Activated CD4-positive, alpha-beta T cell treated with anti-CD3 and anti-CD28 coated beads for 36 hours (primary cell): ENCODE measurements around the gene TTL. TPM values are rescaled to one million over a fixed set of nuclear protein-coding genes. Genes with fewer than 3 reads are reported as not detected.
A peak's percentile ranks its signal among the peaks of the same experiment; 100 is the strongest.
"Not testable (repeated sequence)": the region's sequence is repeated elsewhere in the genome, so short reads cannot be mapped to it uniquely, and the experiment has no call there.

Source experiments
- ATAC-seq: fragments of 200-7000 bp; cut with Tn5 transposase; one replicate; pipeline ENCODE4 v1.10.0; 2021; ENCODE audit warnings: mild to moderate bottlenecking, moderate library complexity
- CTCF ChIA-PET: fragments of 350-600 bp; sonication (Branson Sonifier 250); formaldehyde crosslinking; loops from one replicate; lab custom pipeline; 2021; ENCODE audit warnings: antibody characterized with exemption; lab: Charles Lee
- POLR2A ChIA-PET: fragments of 350-600 bp; sonication (Branson Sonifier 250); formaldehyde crosslinking; loops from one replicate; lab custom pipeline; 2021; ENCODE audit warnings: antibody characterized with exemption, inconsistent platforms; lab: Charles Lee
- DNase-seq: peaks from one replicate; pipeline ENCODE4 v3.0.0-alpha.2; 2020
- H3K27ac Mint-ChIP-seq: one replicate; pipeline ENCODE4 v1.8.0; 2021; ENCODE audit warnings: mixed read lengths
- H3K27me3 Mint-ChIP-seq: one replicate; pipeline ENCODE4 v1.8.0; 2021; ENCODE audit warnings: mixed read lengths
- H3K36me3 Mint-ChIP-seq: one replicate; pipeline ENCODE4 v1.8.0; 2021; ENCODE audit warnings: low read depth, mixed read lengths
- H3K4me1 Mint-ChIP-seq: one replicate; pipeline ENCODE4 v1.8.0; 2021; ENCODE audit warnings: mixed read lengths
- H3K4me3 Mint-ChIP-seq: one replicate; pipeline ENCODE4 v1.8.0; 2021; ENCODE audit warnings: mild to moderate bottlenecking, moderate library complexity, mixed read lengths
- H3K9me3 Mint-ChIP-seq: one replicate; pipeline ENCODE4 v1.8.0; 2021; ENCODE audit warnings: low read depth, mixed read lengths
- intact Hi-C, 2 experiments: fragments of 100-400 bp; cut with DNase I in 1 of 2; cut with micrococcal nuclease in 1 of 2; formaldehyde crosslinking; loops; one replicate each; pipeline versions ENCODE4 v1.14.2 to v1.15.1; 2022 to 2024; cut with DNase I, micrococcal nuclease
- total RNA-seq, 2 experiments: library from RNA; stranded (reverse); gene quantifications; one replicate each; pipeline ENCODE4 v1.2.3, GENCODE V29; 2021

Gene TTL
- total RNA-seq, 2 experiments from 2014 or later, result 28.7 to 30.2 TPM

DNA sequence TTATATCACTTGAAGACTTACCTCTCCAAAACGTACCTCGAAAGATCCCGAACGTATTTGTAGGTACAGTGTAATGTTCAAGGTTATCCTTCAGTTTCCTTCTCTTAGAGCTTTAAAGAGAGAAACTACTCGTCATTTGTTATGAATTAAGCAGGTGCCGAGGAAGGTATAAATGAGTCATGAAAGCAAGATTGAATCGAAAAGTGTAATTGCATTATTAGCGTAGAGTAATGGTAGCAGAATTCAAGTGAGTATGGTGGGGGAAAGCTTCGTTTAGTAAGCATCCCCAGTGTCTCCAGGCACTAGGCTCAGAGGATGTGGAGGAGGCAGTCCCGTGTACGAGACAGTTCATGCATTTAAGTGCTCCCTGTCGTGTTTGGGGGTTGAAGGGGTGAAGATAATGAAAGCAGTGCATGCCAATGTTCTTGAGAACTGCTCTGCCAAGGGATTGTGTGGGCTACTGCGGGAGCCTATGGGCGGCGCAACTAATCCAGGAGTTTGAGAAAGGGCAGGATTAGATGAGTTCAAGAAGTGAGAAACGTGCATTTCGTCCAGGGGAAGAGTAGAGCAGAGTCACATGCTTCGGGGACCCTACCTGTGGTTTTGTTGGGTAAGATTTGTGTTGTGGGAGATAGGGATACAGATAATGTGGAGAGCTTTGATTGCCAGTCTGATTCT, 61.2 kb downstream of the TTL start:
- ATAC-seq (peak; percentile 6), DNase-seq (peak; percentile 22)
- ChIA-PET POLR2A (interaction anchor here (0.6 to 1.2 kb wide), 2 partner anchors 103 to 487 kb away, joined by 3 read pairs; partner anchors contain the start of gene SLC20A1), CTCF (interaction anchor here (0.6 to 1.6 kb wide), 8 partner anchors 13 to 615 kb away, joined by 3 to 5 read pairs (median 4); partner anchors contain the start of gene TMEM87B)
- Mint-ChIP-seq H3K27ac (no peak overlapping the region), H3K27me3 (no peaks in the 10 kb centered on the region), H3K9me3 (no peaks in the 10 kb centered on the region), H3K4me3 (no peak overlapping the region), H3K4me1 (peaks cover 18% of the 10 kb centered on the region), H3K36me3 (peaks cover 17% of the 10 kb centered on the region)
- intact Hi-C loops, result loop anchor here (1.0 to 10.0 kb wide), 11 partner anchors 41 to 660 kb away; partner anchors contain the start of genes CHCHD5 (in 2 of the 2), SLC20A1 (in 2 of the 2), ZC3H6 (in 2 of the 2) and ZC3H8 (in 2 of the 2)

DNA sequence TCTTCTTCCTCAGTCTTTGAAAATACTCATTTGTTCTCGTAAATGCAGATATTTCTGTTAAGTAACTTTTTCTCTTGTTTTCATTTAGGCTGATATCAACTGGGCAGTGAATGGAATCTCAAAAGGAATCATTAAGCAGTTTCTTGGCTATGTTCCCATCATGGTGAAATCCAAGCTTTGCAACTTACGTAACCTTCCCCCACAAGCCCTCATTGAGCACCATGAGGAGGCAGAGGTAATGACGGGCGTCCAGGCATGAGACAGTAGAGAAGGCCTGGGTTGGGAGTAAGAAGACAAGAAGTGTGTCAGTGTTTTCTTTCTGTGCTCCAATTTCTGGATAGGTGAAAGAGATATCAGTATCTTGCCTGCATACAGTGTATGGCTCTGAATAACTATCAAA, 65.4 kb downstream of the TTL start:
- intact Hi-C loops, result loop anchor here in 1 of 2 experiments (10.0 kb wide), 1 partner anchor 627 kb away; the partner anchor contains the start of gene PSD4
- Mint-ChIP-seq H3K4me1 (peaks cover 13% of the 10 kb centered on the region), H3K27me3 (no peaks in the 10 kb centered on the region), H3K36me3 (peaks cover 47% of the 10 kb centered on the region), H3K27ac (no peak overlapping the region), H3K4me3 (no peak overlapping the region), H3K9me3 (no peaks in the 10 kb centered on the region)
- POLR2A ChIA-PET, result no interaction called here
- ATAC-seq (no peak), DNase-seq (no peak)
- CTCF ChIA-PET, result no interaction called here

DNA sequence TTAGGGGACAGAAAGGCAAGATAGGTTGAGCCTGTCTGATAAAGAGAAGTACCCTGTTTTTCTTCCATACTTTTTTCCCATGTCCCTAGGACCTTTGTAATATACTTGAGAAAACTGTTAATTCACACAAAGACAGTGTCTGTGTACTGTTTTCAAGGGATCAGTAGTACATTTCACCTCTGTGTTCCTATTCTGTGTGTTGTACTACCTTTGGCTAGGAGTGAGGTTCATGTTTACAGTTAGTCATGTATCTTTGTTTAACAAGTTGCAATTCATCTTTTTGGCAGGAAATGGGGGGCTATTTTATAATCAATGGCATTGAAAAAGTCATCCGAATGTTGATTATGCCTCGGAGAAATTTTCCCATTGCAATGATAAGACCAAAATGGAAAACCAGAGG, 67.0 kb downstream of the TTL start:
- ChIA-PET POLR2A (no interaction called here), CTCF (no interaction called here)
- intact Hi-C loops, result loop anchor here in 1 of 2 experiments (10.0 kb wide), 1 partner anchor 626 kb away; the partner anchor contains the start of gene PSD4
- H3K27ac Mint-ChIP-seq, result peak overlapping the region; percentile 2
- peaks cover 13% of the 10 kb centered on the region for H3K4me1 Mint-ChIP-seq
- H3K36me3 Mint-ChIP-seq, result peaks cover 61% of the 10 kb centered on the region
- no peaks in the 10 kb centered on the region for H3K27me3 Mint-ChIP-seq
- no peaks in the 10 kb centered on the region for H3K9me3 Mint-ChIP-seq
- no peak for DNase-seq
- no peak for ATAC-seq
- H3K4me3 Mint-ChIP-seq, result no peak overlapping the region

DNA sequence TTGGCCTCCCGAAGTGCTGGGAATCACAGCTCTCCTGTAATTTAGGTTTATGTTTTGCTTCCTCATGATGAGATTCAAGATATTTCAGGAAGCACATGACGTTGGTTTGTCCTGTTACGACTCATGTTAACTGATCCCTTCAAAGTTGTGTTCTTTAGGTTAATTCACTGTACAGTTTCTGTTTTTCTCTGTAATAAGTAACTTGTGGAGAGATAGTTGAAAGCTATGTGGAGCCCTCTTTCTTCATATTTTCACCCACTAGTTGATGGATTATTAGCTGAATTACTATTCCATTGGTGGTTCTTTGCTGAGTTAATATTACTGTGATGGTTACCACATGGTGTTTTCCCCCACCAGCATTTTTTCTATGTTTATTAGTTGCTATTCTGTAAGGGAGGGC, 84.1 kb downstream of the TTL start:
- Mint-ChIP-seq H3K4me3 (no peak overlapping the region), H3K36me3 (peaks cover 70% of the 10 kb centered on the region), H3K4me1 (peaks cover 6% of the 10 kb centered on the region), H3K27ac (no peak overlapping the region), H3K27me3 (no peaks in the 10 kb centered on the region), H3K9me3 (peaks cover 3% of the 10 kb centered on the region)
- ATAC-seq, result peak; percentile 44
- no peak for DNase-seq
- intact Hi-C loops, result no loop called here
- POLR2A ChIA-PET, result no interaction called here
- CTCF ChIA-PET, result interaction anchor here (0.8 to 0.9 kb wide), 2 partner anchors 20 to 114 kb away, joined by 3 to 4 read pairs; no protein-coding TSS in a partner anchor

DNA sequence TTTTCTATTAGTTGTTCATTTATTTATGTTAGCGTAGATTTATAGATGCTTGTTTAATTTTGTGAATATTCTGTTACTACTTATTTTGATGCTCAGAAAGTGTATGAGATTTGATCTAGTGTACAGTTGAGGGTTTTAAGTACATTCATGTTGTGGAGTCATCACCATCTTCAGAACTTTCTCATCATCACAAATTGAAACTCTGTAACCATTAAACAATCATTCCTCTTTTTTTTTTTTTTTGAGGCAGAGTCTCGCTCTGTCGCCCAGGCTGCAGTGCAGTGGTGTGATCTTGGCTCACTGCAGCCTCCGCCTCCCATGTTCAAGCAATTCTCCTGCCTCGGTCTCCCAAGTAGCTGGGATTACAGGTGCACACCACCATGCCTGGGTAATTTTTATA, 84.6 kb downstream of the TTL start:
- CTCF ChIA-PET, result interaction anchor here (0.8 kb wide), 1 partner anchor 115 kb away, joined by 3 read pairs; no protein-coding TSS in a partner anchor
- DNase-seq, POLR2A ChIA-PET, H3K9me3 Mint-ChIP-seq, H3K4me1 Mint-ChIP-seq, ATAC-seq, H3K4me3 Mint-ChIP-seq, intact Hi-C loops, H3K27ac Mint-ChIP-seq, H3K27me3 Mint-ChIP-seq: not testable (repeated sequence)
- H3K36me3 Mint-ChIP-seq, result peaks cover 72% of the 10 kb centered on the region

GRCh38 chr2:112572005-112572404, 90.0 kb downstream of the TTL start:
- DNase-seq (no peak), ATAC-seq (no peak)
- ChIA-PET POLR2A (no interaction called here), CTCF (interaction anchor here (0.9 kb wide), 1 partner anchor 11 kb away, joined by 3 read pairs; no protein-coding TSS in a partner anchor)
- intact Hi-C loops, result no loop called here
- H3K27ac Mint-ChIP-seq, result no peak overlapping the region
- H3K9me3 Mint-ChIP-seq, result peaks cover 3% of the 10 kb centered on the region
- no peak overlapping the region for H3K4me3 Mint-ChIP-seq
- no peaks in the 10 kb centered on the region for H3K27me3 Mint-ChIP-seq
- H3K36me3 Mint-ChIP-seq, result peaks cover 83% of the 10 kb centered on the region
- H3K4me1 Mint-ChIP-seq, result no peaks in the 10 kb centered on the region

- ATAC-seq (no peak), DNase-seq (no peak)
- ChIA-PET CTCF (interaction anchor here (0.6 kb wide), 1 partner anchor 302 kb away, joined by 3 read pairs; no protein-coding TSS in a partner anchor), POLR2A (interaction anchor here (0.7 kb wide), 1 partner anchor 67 kb away, joined by 3 read pairs; no protein-coding TSS in a partner anchor)
- Mint-ChIP-seq H3K9me3 (no peaks in the 10 kb centered on the region), H3K27ac (no peak overlapping the region), H3K4me3 (no peak overlapping the region), H3K36me3 (peaks cover 33% of the 10 kb centered on the region), H3K27me3 (no peaks in the 10 kb centered on the region), H3K4me1 (peaks cover 6% of the 10 kb centered on the region)
- intact Hi-C loops, result no loop called here
Measured at GRCh38 chr2:112577756-112578155, 95.8 kb downstream of the TTL start.

DNA sequence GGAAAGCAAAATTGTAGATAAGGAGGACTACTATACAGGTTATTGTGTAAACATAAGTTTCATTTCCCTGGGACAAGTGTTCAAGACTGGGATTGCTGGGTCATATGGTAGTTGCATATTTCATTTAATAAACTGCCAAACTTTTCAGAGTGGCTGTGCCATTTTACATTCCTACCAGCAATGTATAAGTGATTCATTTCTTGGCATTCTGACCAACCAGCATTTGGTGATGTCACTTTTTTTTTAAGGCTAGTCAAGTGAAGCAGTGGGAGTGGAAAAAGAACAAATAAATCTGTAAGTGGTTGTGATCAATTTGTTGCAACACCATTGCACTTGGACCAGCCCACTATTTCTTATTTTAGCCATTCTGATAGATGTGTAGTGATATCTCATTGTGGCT, 97.3 kb downstream of the TTL start:
- Mint-ChIP-seq H3K9me3 (no peaks in the 10 kb centered on the region), H3K4me1 (peaks cover 15% of the 10 kb centered on the region), H3K4me3 (no peak overlapping the region), H3K27ac (no peak overlapping the region), H3K36me3 (peaks cover 26% of the 10 kb centered on the region), H3K27me3 (no peaks in the 10 kb centered on the region)
- intact Hi-C loops, result no loop called here
- CTCF ChIA-PET, result no interaction called here
- DNase-seq (no peak), ATAC-seq (no peak)
- POLR2A ChIA-PET, result no interaction called here

- peaks cover 19% of the 10 kb centered on the region for H3K4me1 Mint-ChIP-seq
- H3K27ac Mint-ChIP-seq, result no peak overlapping the region
- intact Hi-C loops, result loop anchor here in 1 of 2 experiments (5.0 kb wide), 1 partner anchor 328 kb away; no protein-coding TSS in a partner anchor
- H3K36me3 Mint-ChIP-seq, result peaks cover 22% of the 10 kb centered on the region
- no peaks in the 10 kb centered on the region for H3K9me3 Mint-ChIP-seq
- no peak overlapping the region for H3K4me3 Mint-ChIP-seq
- no peak for DNase-seq
- no peaks in the 10 kb centered on the region for H3K27me3 Mint-ChIP-seq
- no peak for ATAC-seq
- POLR2A ChIA-PET, result no interaction called here
- CTCF ChIA-PET, result no interaction called here
Measured at GRCh38 chr2:112580084-112580483, 98.1 kb downstream of the TTL start.

DNA sequence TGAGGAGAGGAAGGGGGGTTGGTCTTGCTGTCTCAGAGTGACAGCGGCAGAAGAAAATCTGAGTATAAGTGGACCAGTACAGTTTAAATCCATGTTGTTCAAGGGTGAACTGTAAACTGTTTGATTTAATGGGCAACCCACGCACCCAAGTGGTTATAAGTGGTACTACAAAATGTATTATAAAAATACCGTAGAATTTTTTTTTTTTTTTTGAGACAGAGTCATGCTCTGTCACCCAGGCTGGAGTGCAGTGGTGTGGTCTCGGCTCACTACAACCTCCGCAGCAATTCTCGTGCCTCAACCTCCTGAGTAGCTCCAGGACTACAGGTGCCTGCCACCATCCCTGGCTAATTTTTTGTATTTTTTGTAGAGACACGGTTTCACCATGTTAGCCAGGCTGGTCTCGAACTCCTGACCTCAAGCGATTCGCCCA, 100.4 kb downstream of the TTL start:
- peak overlapping the region; percentile 33 for H3K4me3 Mint-ChIP-seq
- ChIA-PET POLR2A (no interaction called here), CTCF (interaction anchor here (0.6 to 2.0 kb wide), 12 partner anchors 11 to 295 kb away, joined by 3 to 6 read pairs (median 3); partner anchors contain the start of gene POLR1B)
- ATAC-seq (peak; percentile 24), DNase-seq (peak; percentile 56)
- H3K27me3 Mint-ChIP-seq, result no peaks in the 10 kb centered on the region
- no peaks in the 10 kb centered on the region for H3K9me3 Mint-ChIP-seq
- H3K4me1 Mint-ChIP-seq, result peaks cover 30% of the 10 kb centered on the region
- H3K36me3 Mint-ChIP-seq, result peaks cover 14% of the 10 kb centered on the region
- intact Hi-C loops, result loop anchor here (1.0 to 5.0 kb wide), 4 partner anchors 308 to 462 kb away; partner anchors contain the start of gene ZC3H6 (in 1 of the 2)
- H3K27ac Mint-ChIP-seq, result no peak overlapping the region

- POLR2A ChIA-PET, result interaction anchor here (0.7 to 1.3 kb wide), 2 partner anchors 62 to 101 kb away, joined by 3 read pairs; partner anchors contain the start of gene SLC20A1
- Mint-ChIP-seq H3K4me3 (peak overlapping the region; percentile 95), H3K36me3 (peaks cover 18% of the 10 kb centered on the region), H3K4me1 (peaks cover 30% of the 10 kb centered on the region), H3K27ac (peak overlapping the region; percentile 93), H3K27me3 (no peaks in the 10 kb centered on the region), H3K9me3 (no peaks in the 10 kb centered on the region)
- CTCF ChIA-PET, result interaction anchor here (0.5 to 2.1 kb wide), 14 partner anchors 12 to 495 kb away, joined by 3 to 6 read pairs (median 3); partner anchors contain the start of gene POLR1B
- DNase-seq (no peak), ATAC-seq (no peak)
- intact Hi-C loops, result loop anchor here (1.0 to 5.0 kb wide), 14 partner anchors 41 to 699 kb away; partner anchors contain the start of genes POLR1B (in 2 of the 2), SLC20A1 (in 2 of the 2), ZC3H6 (in 2 of the 2) and ANAPC1 (in 1 of the 2)
Measured at GRCh38 chr2:112583497-112584133, 101.7 kb downstream of the TTL start.
